Activated T-helper 1 cell treated with Interleukin-2 at 50 U/mL for 16 hours (primary cell): Measurements from ENCODE around the gene TSPYL1.

ENCODE experiments used
- DNase-seq: peaks from one replicate; pipeline ENCODE4 v3.0.0-alpha.2; 2020; ENCODE audit warnings: low read depth

Gene TSPYL1

DNA sequence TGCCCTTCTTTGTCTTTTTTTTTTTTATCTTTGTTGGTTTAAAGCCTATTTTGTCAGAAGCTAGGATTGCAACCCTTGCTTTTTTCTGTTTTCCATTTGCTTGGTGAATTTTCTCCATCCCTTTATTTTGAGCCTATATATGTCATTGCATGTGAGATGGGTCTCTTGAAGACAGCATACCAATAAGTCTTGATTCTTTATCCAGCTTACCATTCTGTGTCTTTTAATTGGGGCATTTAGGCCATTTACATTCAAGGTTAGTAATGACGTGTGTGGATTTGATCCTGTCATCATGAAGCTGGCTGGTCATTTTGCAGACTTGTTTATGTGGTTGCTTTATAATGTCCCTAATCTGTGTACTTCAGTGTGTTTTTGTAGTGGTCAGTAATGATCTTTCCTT is 16.4 kb downstream of the TSPYL1 start:
- DNase-seq, result no peak

DNA sequence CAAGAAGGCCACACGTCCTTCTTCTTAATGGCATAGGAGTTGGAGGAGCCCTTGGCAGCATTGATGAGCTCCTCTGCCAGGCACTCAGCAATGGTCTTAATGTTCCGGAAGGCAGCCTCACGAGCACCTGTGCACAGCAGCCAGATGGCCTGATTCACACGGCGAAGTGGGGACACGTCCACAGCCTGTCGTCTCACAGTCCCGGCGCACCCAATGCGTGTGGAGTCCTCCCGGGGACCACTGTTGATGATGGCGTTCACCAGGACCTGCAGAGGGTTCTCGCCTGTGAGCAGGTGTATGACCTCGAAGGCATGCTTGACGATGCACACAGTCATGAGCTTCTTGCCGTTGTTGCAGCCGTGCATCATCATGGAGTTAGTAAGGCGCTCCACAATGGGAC is 21.2 kb downstream of the TSPYL1 start:
- DNase-seq, result no peak

DNA sequence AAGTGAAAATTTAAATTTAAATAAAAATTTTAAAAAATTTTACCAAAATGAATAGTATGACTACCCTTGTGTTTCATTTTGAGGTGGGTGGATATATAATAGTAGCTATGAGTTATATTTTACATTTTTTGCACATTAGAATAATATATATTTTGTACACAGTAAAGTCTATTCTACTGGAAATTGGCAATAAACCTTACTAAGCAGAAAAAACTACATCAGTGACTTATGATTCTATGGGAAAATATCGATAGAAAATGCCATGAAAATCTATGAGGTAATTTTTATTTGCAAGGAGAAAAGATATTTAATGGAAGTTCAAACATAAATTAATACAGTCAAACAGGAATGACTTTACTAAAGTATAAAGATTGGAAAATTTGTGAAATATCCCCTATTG is 23.0 kb downstream of the TSPYL1 start:
- DNase-seq, result no peak

DNA sequence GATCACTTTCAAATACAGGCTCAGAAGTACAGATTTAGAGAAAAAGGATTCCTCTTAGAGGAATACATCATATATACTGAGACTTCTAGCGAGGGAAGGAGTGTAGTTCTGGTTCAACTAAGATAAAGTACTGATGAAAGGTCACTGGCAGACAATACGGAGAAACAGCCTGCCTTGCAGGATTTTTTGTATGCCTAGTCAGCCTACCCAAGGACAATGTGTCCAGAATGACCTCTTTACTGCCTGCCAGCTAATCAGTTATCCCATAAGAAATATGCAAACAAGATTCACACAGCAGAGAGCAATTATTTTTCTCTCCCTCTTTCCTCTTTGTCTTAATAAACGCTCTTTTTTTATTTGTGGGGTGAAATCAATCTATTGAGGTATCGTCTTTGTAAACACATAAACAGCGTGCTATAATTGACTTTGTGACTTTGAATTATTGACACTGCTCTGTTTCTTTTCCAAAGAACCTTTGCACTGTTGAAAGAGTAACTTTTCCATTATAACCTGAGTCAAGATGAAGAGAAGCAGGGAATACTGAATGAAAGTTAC is 24.4 kb downstream of the TSPYL1 start:
- no peak for DNase-seq

DNA sequence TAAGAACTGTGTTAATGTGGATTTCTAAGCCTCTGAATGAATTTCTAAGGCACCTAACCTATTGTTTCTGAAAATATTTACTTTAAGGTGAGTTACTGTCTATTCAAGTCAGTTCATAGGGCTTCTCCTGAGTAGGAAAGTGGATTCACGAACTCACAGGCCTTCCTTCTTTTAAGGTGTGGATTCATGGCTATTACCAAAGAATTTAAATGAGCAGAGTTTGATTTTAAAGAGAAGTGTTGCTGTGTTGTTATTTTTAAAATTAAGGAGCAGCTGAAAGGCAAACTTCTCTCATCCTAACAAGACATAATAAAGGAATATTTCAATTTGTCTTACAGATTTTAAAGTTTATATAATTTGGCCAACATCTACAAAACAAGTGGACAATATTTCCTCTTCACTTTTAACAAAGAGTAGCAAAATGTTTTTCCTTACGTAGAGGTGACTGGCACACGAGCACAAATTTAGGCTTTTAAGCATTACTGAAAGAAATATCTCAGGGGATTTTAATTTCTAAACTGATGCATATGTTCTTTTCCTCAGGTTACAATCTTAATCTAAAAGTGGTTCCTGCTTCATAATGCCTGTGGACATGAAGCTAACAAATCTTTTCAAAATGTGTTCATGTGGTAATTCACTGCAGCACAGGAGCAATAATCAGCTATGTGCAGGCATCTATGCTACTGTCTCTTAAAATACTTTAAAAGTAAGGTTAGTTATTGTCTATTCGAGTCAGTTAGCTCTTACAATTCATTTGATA is 25.3 kb downstream of the TSPYL1 start:
- no peak for DNase-seq

DNA sequence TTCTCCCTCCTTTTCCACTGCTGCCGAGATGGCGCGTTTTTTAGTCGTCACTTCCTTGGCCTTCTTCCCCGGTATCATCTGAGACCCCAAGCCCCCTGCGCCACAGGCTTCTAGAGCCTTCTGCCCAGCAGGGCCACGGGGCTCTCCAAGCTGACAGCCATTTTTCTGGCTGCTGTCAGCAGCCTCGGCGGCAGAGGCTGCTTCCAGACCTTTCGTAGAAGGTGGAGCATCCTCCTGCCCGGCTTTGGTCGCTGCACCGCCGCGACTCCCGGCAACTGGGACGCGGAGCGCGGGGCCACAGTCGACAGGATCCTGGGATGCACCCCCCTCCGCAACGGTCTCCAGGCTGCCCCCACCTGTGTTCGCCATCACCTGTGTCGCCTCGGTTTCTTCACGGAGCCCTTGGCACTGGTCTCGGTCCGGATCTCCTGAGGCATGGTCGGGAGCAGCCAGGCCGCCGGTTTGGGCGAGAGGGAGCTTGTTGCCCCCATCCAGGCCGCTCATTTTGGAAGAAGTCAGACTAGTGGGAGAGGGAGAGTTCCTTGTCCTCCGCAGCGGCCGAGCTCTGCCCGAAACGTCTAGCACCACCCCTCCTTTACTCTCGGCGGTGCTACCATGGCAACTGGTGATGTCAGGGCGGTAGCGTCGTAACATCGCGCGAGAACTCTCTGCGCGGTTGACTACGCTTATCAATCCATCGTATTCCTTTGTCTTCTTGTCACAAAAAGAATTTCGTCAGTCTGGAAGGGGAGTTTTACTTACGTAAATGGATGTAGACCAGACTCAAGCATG is 26.0 kb downstream of the TSPYL1 start, which contains the start of gene TSPYL4:
Gene TSPYL4 (minus strand): TSS at position 571 of the 792 bp plus-strand sequence. CDS start 67 bp downstream, at position 504.
- peak; percentile 80 for DNase-seq

DNA sequence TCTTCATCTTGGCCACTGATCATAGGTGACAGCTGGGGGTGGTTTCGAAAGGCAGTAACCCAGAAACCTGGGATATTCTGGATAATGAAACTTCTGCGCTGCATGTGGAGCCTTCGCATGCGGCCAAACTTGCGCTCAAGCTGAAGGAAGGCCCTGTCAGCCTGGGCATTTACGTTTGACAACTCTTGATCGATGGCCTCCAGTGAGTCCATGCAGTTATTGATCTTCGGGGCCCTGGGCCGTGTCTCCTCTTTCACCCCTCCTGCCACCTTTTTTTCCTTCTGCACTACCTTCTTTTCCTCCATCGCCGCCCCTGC is 26.6 kb downstream of the TSPYL1 start:
- no peak for DNase-seq

DNA sequence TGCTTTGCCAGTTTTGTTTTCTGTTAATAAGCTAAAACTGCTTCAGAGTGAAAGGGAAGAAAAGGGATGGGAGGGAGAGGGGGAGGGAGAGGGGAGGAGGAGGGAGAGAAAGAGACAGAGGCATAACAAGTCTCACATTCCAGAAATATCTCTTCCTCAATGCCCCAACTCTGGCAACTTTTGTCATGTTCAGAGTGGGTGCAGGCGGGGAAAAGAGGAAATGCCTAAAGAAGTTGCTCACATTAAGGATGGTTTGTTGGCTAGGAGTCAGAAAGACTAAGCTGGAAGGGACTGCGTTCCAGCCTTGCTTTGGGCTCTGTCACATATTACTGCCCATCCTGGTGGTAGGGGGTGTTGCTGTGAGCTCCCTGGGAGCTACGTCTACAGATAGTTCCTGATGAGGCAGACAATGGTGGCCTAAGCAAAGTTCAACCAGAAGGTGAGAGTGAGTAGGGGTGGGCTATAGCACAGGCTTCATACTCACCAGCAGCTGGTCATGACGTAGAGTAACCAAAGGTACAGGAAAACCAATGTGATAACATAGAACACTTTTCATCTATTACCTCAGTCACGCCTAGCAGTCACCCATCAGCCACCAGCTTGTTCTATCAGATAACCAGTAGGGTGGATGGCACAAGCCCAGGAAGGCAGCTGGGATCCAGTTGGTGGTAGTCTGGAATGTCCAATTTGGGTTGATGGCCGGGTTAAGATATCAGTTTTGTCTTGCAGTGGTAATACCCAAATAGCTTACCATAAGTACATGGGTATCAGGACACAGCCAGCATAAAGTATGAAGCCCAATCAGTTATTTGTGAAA is 28.0 kb downstream of the TSPYL1 start:
- DNase-seq, result no peak

DNA sequence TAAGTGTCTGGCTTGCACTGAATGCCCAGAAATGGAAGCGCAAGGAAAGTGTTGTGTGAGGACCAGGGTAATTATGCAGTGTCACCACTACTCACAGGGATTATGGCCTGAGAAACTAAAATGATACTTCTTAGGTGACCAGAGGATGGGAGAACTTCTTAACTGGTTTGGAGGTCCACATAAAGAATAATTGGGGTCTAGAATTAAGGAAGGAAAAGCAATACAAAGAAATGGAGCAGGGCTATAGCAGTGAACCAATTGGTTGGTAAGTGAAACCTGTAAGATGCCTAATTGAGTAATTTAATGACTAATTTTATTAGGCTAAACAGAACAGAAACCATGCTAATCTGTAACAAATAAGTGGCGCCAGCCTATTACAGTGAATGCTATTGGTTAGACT is 31.2 kb downstream of the TSPYL1 start:
- DNase-seq, result no peak

DNA sequence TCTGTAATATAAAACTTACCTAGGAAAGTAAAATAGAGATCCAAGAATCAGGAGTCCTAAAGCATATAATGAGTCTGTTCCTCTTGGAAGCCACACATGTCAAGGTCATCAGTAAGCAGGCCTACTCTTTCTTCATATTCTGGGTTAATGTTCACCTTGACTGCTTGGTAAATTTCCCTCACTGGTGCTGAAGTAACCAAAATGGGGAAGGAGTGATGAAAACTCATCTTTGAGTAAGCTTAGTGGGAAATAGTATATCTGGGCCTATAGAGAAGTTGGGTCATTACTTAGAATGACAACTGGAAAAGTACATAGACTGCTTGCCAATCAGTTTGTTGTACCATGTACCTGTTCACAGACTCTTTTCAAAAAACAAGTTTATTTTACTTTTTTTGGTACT is 32.4 kb downstream of the TSPYL1 start:
- DNase-seq, result no peak

DNA sequence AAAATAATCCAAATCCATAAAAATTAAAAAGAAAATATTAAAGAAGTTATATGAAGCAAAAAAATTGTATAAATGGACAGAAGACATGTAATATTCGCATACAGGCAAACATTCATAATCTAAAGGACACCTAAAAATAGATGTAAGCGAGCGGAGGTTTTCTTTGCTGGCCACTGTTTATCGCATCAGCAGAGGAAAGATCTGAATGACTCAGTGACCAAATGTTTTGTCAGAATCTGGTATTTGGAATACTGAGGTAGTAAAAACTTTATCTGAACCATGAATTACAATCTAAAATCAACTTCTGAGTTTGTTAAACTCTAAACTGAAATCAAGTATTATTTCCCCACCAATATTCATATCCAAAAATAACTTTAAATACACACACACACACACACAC is 33.6 kb downstream of the TSPYL1 start:
- DNase-seq, result no peak

DNA sequence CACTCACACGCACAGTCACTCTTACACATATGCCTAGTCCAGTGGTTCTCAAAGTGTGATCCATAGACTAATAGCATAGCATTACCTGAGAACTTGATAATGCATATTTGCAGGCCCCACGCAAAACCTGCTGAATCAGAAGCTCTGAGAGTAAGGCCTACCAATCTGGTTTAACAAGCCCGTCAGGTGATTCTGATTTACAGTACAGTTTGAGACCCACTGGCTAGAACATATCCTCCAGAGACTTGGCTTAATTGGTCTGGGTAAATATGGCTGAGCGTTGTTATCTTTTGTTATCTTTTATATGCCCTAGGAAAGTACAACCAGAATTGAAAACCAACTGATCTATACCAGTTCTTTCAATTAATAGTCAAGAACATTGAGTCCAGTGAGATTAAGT is 35.4 kb downstream of the TSPYL1 start:
- DNase-seq, result no peak

DNA sequence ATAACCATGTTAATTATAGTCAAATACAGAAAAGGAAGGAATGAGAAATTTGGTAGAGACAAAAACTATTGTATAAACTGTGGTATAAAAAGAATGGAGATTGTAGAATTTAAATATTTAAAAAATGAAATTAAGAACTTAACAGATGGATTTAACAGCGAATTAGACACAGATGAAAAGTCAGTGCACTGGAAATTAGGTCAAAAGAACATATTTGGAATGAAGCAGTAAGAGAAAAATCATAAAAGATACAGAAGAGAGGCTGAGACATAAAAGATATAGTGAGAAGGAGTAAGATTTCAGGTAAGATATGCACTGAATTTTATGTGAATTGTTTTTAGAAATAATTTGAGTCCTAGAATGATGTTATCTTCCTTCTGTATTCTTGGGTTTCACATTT is 39.9 kb downstream of the TSPYL1 start:
- no peak for DNase-seq

DNA sequence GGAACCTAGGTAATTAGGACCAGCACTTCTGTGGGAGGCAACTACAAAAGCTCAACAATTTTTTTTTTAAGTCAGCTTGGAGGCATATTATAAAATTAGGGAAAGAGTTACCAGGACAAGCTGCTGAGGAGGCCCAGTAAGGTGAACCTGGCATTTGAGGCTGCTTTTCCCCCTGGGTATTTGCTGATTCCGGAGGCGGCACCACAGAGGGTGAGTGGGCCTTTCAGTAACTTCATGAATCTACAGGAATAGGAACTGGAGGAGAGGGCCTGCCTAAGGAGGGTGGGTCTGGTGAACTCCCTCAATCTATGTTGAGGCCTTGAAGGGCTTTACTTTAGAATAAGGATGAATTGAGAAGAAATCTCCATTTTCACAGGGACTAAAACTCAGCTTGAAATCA is 40.5 kb downstream of the TSPYL1 start:
- DNase-seq, result no peak

DNA sequence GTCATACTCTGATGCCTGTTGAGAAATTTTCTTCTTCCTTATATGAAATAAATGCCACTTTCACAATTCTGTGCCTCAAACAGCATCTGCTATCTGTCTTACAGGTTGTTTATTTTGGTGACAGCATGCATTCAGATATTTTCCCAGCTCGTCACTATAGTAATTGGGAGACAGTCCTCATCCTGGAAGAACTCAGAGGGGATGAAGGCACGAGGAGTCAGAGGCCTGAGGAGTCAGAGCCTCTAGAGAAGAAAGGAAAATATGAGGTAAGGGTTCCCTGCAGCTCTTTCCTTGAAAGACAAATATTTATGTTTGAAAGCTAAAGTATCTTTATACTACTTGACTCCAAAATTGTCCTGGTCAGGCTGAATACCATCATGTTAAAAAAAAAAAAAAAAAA is 41.6 kb downstream of the TSPYL1 start:
- DNase-seq, result no peak

DNA sequence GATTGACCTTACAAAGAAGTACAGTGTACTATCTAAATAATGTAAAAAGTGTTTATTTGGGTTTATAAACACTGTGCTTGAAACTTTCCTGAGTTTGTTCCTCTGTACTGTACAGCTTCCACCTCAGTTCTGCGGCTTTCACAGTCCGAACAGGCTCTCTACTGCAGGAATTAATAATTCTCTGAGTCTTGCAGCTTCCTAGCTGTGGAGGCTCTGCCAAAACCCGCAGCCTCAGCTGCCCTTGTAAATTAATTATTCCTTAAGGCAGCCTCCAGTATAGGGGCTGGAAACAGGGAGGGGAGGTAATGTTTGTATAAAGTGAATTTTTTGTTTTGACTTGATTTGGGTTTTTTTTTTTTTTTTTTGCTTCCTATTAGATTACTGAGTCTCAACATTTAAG is 45.0 kb downstream of the TSPYL1 start:
- DNase-seq, result no peak

DNA sequence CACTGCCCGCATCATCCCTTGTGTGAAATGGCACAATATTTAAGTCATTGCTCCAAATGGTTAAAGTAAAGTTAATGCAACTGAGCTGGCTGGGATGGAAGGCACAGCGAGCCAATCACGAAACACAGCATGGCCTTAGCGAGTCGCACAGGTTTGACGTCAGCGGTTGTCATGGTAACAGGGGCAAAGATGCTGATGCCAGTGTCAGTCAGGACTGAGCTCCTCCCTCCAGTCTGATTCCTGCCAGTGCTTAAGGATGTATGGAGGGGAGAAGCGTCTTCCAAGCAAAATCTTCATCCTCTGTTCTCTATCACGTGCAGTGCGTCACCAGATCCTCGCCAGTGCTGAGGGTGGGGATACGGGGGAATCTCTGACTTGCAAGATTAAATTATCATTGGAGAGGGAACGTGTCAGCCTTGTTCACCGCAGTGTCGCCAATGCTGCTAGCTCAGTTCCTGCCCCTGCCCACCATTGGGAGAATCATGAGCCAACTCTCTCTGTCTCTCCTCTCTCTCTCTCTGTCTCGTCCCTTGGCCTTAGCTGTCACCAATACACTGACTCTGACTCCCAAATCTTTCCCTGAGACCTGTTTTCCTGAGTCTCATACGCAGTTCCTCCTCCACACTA is 50.3 kb downstream of the TSPYL1 start:
- no peak for DNase-seq
